ENCODE results near the gene DOCK7.
"Not testable (repeated sequence)": the region's sequence is repeated elsewhere in the genome, so short reads cannot be mapped to it uniquely, and the experiment has no call there.

DOCK7 gene

DNA sequence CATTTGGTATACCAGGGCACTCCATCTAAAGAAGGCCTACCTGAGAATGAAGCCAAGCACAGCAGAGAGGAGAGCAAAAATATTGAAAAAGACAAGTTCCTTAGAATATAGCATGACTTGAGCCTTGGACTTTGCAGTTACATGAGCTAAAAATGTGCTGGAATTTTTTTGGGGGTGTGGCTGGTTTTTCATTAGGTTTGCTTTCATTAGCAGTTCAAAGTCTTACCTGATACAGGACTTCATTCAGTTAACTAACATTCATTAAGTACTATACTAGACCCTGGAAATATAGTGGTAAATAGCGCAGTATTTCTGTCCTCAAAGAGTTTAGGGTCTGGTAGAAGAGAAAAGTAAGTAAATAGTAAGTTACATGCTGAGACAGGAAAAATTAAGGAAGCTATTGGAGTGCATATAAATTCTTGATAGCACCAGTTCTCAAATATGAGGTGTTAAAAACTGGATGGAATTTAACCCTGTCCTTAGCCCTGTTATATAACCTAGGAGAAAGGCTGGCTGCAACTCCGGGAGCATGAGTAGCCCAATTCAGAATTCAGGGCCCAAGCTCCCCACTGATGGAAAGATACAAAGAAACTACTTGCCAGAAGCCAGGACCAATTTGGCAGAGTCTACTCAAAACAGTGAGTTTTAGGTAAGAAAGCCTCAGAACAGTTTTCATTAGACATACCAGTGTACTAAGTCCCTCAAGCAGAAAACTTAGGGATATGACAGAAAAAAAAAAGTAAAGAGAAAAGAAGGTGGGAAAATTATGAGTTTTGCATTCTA is 3.1 kb upstream of the DOCK7 start:
- no peak for DNase-seq

- no peak for DNase-seq
Observed at GRCh38 chr1:62689524-62689923, 1.3 kb upstream of the DOCK7 start.

DNA sequence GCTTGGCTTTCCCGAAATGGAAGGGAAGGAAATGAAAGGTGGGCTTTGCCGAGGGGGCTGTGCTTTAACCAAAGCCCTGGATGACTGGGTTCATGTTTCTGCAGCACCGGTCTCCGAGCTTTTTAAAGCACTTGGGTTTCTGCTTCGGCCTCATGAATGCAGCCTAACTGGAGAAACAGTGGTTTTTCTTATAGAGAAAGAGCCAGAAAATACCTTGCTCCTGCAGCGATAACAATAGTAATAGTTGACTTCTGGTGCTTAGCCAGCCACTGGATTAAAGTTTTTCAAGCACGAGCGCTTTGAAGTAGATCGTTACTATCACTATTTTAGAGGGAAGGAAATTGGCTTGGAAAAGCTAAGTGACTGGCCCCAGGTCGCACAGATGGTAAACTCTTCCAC is 500 bp upstream of the DOCK7 start:
- no peak for DNase-seq

- DNase-seq: peak; percentile 16
Observed at GRCh38 chr1:62687421-62687902, 724 bp downstream of the DOCK7 start.

DNA sequence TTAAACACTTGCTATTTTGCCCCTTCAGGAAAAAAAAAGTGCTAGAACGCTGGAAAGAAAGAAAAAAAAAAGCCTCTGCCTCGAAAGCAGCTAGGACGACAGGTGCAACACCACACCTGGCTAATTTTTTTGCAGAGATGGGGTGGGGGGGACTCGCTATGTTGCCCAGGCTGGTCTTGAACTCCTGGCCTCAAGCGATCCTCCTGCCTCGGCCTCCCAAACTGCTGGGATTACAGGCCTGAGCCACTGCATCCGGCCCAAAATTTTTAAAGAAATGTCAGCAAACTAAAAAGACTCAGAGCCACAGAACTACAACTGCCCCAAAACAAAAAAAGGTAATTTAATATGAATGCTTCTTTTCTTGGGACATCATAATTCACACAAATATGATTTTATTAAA is 1.4 kb downstream of the DOCK7 start:
- no peak for DNase-seq

GRCh38 chr1:62685431-62685859 is 2.7 kb downstream of the DOCK7 start:
- DNase-seq: no peak

DNA sequence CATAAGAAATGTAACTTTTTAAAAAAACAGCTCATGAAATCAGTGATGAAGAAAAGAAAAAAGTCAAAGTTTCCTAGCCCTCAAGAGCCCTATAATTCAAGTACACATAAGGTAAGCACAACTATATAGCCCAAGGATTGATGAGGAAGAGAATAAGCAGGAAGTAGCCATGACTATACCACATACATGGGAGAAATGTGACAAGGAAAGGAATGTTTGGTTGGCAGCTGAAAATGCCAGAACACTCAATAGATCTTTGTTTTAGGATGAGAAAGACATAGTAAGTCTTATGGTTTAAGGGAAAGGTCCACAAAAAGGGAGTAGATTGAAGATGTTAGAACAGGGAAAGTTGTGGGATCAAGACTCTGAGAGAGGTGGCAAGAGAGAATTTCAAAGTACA is 5.7 kb downstream of the DOCK7 start:
- DNase-seq: no peak

DNA sequence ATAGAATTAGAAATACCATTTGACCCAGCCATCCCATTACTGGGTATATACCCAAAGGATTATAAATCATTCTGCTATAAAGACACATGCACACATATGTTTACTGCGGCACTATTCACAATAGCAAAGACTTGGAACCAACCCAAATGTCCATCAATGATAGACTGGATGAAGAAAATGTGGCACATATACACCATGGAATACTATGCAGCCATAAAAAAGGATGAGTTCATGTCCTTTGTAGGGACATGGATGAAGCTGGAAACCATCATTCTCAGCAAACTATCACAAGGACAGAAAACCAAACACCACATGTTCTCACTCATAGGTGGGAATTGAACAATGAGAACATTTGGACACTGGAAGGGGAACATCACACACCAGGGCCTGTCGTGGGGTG is 7.2 kb downstream of the DOCK7 start:
- not testable (repeated sequence) for DNase-seq

DNA sequence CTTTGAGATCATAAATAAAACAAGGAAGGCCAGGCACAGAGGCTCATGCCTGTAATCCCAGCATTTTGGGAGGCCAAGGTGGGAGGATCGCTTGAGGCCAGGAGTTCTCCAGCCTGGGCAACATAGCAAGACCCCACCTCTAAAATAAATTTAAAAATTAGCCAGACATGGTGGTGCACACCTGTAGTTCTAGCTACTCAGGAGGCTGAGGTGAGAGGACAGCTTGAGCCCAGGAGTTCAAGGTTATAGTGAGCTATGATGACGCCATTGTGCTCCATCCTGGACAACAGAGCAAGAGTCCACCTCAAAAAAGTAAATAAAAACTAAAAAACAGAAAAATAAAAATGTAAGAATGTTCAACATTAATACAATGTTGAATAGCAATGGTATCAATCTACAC is 10.4 kb downstream of the DOCK7 start:
- DNase-seq: not testable (repeated sequence)

DNA sequence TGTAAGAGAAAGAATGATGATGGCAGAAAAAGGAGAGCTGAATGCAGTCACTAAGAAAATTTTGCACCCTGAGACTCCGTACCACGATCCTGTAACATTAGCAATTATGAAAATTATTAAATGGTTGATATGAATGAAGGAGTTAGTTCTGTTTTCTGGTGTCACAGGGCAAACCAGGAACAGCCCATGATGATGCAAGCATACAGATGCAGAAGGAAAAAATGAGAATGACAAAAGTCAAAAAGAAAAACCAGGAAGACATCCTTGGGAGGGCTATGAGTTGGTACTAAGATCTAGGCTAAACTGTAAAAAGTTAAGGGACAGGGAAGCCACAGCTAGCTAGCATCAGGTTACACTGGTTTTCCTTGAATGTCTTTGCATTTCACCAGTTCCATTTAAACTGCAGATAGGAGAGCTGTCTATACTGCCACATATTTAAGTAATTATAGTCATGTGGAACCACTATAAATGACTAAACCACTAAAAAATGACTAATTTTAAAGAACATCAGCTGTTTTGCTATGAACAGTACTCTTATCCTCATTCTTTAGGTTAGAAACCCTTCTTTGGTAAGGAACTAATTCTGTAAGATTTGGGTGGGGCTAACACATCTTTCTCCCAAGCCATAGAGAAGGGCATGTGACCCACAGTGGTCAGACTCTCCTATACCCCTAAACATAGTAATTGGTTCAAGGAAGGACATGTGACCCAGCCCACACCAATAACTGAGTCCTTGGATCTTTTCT is 11.4 kb downstream of the DOCK7 start:
- DNase-seq: no peak

DNA sequence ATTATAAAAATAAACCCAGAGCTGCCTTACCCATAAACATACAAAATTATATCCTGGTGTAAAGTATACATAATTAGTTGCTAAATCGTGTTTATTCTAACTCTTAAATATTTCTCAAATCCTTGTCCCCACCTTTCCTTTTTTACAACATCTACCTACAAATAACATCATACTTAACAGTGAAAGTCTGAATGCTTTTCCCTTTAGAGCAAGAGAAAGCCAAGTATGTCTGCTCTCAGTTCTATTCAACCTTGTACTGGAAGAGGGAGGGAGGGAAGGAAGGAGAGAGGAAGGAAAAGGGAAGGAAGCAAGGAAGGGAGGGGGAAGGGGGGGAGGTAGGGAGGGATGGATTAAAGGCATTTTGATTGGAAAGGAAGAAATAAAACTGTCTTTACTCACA is 14.6 kb downstream of the DOCK7 start:
- no peak for DNase-seq

DNA sequence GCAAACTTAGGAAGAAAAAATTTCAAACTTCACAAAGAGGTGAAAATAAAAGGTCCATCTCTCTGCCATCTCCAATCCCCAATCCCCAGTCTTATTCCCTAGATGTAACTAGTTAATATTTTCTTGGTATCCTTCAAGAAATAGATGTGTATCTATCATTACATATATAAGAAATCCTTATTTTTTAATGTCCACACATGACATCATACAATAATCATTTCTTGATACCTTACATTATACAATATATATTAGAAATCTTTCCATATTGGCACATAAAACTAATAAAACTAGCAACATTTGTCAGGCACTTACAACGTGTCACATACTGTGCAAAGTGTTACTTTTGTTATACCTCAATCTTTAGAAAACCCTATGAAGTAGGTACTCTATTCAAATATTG is 16.2 kb downstream of the DOCK7 start:
- DNase-seq: no peak

DNA sequence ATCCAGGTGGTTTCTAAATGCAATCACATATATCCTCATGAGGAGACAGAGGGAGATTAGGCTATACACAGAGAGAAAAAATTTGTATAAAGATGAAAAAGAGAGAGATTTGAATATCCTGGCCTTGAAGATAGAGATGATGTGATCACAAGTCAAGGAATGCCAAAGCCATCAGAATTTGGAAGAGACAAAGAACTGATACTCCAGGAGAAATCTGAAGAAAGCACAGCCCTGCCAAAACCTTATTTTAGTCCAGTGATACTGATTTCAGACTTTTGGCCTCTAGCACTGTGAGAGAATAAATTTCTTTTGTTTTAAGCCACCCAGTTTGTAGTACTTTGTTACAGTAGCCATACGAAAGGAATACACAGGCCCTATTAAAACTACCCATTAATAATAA is 33.4 kb downstream of the DOCK7 start:
- no peak for DNase-seq

GRCh38 chr1:62652387-62652786 is 35.8 kb downstream of the DOCK7 start:
- DNase-seq: no peak

- DNase-seq: no peak
Observed at GRCh38 chr1:62643283-62643682, 44.9 kb downstream of the DOCK7 start.

DNA sequence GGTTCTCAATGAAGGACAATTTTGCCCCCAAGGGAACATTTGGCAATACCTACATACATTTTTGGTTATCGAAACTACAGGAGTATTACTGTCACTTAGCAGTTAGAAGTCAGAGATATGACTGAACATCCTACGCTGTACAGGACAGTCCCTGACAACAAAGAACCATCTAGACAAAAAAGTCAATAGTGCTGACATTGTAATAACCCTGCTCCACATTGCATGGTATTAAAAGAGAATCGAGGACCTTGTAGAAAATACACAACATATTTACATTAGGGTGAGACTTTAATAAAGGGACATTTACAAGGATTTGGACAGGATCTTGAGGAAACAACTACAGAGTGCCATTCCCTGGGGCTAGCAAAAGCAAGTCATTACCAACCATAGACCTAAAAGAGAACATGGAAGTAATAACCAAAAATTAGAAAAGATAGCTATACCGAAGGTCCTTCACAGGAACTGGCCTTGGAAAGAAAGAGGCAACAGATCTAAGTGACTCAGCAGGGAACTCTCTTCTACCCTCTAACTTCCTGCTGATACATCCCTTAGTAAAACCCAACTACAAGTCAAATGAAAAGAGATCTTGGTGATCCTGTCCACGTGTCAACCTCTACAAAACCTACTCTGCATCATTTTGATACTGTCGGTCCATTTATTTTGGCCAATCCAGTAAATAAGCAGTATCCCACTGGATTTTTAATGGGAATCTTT is 50.6 kb downstream of the DOCK7 start:
- no peak for DNase-seq

DNA sequence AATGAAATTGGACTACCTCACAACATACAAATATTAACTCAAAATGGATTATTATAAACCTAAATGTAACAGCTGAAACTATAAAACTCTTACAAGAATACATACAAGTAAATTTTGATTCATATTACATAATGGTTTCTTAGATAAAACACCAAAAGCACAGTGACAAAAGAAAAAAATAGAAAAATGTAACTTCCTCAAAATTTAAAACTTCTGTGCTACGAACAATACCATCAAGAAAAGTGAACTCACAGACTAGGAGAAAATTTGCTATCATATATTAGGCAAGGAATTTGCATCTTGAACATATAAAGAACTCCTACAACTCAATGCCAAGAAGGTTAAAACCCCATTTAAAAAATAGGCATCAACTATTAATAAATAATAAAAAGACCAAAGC is 59.7 kb downstream of the DOCK7 start:
- no peak for DNase-seq

GRCh38 chr1:62625415-62625814 is 62.8 kb downstream of the DOCK7 start:
- no peak for DNase-seq

GRCh38 chr1:62621907-62622306 is 66.3 kb downstream of the DOCK7 start:
- DNase-seq: no peak

DNA sequence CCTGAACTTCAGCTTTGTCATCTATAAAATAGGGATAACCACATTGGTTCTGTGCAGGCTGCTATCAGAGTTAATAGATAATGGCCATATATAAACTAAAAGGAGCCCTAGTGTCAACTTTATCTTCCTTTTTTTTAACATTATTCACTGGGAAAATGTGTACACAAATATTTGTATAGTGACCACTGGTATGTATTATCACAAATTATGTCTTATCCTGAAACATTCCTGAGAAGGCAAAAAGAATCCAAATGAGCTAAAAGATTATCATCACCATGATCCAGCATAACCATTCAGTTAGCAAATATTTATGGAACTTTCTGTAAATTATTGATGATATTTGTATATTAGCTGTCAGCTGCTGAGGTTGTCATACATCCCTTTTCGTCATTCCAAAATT is 74.3 kb downstream of the DOCK7 start:
- no peak for DNase-seq

DNA sequence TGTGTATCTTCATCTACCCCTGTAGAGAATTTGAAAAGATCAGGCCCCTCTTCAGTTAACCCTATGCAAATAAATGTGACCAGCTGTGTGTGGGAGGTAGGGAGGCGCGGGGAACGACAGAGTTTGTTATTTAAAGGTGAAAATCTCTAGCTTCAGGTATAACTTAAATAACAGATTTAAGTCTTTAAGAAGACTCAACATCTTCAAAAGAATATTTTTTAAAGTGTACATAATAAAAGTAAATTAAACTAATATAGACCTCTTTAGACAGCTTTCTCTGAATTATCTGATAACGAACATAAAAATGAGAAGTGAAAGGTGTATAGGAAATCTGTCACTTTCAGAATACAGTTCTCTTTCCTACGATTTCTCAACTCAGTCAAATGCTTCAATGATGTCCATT is 74.9 kb downstream of the DOCK7 start:
- no peak for DNase-seq

DNA sequence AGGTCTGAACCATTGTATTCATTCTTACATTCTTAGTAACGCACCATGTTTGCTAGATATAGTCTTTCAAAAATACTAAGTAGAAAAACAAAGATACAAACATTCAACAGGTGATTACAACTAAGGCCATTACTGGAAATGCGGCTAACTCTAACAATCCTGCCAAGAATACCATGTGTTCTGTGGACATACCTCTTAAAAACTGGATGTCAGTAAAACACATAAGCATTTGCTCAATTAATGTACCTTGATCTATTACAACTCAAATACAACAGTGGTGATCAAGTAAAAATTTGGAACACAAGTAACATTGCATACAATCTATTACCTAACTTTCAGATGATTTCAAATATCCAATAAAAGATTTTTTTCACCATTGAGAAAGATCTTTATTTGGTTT is 75.4 kb downstream of the DOCK7 start:
- no peak for DNase-seq

DNA sequence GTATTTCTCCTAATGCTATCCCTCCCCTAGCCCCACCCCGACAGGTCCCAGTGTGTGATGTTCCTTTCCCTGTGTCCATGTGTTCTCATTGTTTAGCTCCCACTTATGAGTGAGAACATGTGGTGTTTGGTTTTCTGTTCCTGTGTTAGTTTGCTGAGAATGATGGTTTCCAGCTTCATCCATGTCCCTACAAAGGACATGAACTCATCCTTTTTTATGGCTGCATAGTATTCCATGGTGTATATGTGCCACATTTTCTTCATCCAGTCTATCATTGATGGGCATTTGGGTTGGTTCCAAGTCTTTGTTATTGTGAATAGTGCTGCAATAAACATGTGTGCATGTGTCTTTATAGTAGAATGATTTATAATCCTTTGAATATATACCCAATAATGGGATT is 77.6 kb downstream of the DOCK7 start:
- not testable (repeated sequence) for DNase-seq

DNA sequence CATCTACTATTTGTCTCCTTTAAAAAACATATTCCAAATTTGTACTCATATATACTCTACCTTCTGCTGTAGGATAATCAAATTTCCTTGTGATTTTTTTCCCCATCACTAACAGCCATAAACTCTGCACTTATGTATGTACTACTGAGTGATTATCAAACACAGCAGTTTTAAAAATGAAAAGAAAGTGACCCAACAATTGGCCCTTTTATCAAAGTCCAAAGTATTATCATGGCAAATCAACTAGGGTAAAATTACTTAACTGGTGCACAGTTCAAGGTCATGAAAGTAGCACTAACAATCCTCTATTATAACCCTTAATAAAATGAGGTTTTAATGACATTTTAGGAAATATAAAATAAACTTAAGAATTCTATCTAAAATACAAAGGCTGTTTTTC is 79.3 kb downstream of the DOCK7 start:
- no peak for DNase-seq
